ENCODE results near the gene C1orf21.

GRCh38 chr1:184502161-184502560 lies 115.3 kb downstream of the C1orf21 start:
- TF ChIP-seq POLR2A (IDR thresholded peaks at IDR 0.05) (no peak), CTCF (IDR thresholded peaks at IDR 0.05) (no peak)
